NCI-H2196 (cell line): ENCODE measurements around the gene IL4I1.

ENCODE experiments used
- DNase-seq: peaks from one replicate; lab custom pipeline; 2025; ENCODE audit not compliant: unreplicated experiment; lab: John Stamatoyannopoulos, UW

Gene IL4I1

DNA sequence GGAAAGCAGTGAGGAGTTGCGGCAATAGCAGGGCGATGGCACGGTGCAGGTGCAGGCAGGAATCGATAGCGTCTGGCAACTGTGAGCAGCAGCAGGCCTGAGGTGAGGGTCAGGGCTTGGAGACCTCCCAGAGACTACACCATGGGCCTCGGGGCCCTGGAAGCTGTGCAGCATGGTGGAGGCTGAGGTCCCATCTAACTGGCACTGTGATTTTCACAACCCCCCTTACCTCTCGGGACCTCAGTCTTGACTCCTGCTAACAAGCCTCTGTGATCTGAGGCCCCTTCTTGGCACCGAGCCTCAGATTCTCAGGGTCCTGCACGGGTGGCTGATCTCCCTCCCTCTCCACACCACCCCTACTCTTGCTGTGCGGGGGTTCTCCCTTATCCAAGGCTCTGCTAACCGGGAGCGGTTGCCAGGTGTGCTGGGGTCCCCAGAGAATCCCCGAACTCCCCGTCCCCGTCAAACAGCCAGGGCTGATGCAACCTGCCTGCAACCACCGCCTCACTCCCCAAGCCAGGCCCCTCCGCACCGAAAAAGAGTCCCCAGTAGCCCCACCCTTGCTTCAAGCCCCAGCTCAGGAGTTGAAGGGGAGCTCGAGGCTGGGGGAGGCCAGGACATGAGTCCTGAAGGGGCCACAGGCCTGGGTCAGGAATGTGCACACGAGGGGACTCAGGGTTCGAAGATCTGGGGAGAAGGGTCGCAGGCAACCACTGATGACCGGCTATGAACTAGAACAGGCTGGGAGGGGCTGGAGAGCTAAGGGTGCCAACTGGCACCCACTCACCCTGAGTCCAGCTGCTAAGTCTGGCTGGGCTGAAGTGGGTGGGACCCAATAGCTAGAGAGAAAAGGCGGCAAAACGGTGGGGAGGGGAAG lies 27.6 kb upstream of the IL4I1 start:
- no peak for DNase-seq

DNA sequence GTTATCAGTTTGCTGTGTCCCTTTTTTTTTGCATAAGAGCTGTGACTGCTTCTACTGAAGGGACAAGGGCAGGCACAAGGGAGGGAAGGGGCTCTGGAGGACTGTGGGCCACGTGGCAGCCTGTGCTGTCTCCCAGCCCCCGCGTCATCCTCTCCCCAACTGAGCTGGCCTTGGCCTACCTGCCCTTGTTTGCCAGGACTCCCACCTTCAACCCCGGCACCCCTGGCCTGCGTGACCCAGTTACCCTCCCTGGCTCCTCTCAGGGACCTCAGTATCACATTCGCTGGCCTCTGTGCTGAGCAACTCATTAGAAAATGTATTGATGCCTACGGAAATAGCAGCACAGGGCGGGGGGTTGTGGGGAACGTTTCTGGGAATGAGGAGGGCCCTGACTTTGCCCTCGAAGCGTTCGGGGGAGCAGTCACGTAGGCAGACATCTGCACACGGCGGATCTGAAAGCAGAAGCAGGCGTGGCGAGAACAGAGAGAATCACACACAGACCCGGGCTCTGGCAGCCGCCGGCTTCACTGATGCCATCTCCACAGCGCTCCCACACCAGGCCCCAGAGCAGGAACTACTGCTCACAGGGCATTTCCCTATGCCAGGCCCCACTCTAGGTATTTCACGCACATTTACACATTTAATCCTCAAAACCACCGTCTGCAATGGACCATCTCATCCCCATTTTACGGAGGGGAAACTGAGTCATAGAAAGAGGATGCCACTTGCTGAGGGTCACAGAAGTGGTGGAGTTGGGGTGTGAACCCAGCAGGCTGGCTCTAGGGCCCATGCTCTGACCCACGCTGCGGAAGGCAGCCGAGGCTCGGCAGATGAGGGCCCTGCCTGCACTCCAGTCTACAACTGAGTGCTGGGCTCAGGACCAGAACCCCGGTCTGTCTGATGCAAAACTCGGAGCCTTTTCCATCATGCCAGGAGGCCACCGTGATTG lies 26.6 kb upstream of the IL4I1 start:
- no peak for DNase-seq

DNA sequence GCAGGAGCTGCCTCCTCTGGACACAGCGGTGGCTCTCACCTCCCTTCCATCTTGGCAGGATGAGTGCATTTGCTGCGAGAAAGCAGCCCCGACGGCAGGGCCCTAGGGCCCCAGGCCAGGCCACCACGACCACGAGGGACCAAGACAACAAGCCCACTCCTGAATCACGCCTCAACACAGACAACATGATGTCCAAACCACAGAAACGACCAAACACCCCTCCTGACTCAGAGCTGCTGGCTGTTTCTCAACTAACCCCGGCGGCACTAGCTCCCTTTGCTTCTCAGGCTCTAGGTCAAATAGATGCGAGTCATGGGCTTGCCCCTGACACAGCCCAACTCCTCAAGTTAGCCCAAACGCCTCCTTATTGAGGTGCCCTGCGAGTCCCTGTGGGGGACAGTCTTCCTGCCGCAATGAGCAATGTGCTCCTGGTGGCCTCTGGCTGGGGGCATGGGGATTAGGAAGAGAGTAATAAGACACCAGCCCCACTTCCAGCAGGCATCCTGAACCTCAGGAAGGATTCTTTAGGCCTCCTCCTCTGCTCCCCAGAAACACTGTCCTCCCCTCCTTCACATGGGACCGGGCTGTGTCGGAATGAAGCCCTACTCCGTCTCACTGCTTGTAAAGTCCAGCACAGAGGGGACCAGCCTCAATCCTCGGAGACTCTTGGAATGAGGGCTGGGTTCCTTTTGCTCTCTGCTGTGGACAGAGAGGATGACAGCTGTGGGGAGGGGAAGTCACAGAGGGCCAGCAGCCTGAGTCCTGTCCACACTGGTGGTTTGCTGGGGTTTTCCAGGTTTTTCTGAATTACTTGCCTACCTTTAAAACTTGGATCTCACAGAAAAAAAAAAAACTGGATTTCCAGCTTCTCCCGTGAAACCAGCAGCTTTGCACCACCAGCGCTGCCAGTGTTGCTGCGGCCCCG lies 25.4 kb upstream of the IL4I1 start:
- no peak for DNase-seq

DNA sequence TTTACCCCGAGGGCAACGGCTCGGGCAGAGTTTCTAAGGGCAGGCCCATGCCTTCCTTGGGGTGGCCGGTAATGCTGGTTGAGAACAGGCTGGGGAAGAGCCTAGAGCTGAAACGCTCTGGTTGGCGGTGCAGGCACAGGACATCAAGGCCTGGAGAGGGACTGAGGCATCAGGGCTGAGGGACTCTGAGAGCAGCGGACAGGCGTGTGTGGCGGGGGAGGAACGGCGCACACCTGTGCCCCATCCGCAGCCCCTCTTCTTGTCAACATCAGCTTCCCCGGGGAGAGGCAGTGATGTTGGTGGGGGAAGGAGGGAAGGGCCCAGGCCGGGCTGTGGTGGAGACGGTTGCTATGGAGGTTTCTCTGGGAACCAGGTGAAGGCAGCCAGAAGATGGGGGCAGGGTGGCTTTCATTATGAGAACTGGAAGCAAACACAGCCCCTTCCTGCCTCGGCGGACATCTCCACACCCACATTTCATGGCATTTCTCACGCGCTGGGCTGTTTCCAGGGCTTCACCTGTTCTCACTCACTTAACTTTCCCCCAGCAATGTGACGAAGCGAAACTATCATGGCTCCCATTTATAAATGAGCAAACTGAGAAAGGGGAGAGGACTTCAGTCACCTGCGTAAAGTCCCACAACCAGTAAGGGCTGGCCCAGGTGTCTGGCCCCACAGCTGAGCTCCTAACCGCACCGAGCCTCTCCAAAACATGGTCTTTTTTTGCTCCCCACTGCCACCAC lies 24.1 kb upstream of the IL4I1 start:
- DNase-seq: no peak

DNA sequence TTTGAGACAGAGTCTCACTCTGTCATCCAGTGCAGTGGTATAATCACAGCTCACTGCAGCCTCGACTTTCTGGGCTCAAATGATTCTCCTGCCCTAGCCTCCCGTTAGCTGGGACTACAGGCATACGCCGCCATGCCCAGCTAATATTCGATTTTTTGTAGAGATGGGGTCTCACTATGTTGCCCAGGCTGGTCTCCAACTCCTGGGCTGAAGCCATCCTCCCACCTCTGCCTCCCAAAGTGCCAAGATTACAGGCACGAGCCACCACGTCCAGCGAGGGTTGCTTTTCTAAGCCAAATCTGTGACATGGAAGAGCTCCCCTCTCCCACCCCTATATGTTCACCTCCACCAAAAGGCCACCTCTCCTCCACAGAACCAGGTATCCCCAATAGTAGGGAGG lies 21.4 kb upstream of the IL4I1 start:
- no peak for DNase-seq

DNA sequence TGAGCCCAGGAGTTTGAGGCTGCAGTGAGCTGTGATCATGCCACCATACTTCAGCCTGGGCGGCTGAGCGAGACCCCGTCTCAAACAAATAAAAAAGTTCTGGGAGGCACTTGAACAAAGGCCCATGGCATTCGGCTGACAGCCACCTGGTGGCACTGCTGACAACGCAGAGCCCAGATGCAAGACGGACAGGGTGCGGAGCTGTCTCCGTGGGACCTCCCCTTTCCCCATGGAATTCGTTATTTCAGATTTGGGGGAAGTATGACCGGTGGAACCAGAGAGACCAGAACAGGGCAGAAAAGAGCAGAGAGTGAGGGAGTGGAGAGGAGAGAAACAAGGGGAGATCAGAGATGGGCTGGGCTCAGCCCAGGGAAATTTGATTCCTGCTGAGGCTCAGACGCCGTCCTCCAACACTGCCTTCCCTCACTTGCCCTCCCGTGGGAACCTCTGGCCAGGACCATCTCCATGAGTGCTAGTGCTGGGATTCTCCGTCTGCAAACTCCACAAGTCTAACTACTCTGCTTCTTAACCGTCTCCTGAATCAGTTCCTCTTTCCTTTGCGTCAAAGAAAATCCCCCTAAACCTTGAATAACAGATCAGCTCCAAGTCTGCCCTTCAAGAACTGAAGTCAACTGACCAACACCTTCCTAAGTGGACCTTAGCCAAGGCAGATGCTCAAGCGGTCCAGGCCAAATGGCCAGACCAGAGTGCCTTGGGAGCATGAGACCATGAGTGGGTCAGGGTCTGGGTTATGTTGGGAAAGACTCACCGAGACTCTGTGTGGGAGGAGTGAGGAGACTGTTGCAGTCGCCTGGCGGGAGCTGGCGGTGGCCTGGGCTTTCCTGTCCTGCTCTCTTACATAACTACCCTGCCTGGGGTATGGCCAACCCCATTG lies 20.4 kb upstream of the IL4I1 start:
- DNase-seq: no peak

DNA sequence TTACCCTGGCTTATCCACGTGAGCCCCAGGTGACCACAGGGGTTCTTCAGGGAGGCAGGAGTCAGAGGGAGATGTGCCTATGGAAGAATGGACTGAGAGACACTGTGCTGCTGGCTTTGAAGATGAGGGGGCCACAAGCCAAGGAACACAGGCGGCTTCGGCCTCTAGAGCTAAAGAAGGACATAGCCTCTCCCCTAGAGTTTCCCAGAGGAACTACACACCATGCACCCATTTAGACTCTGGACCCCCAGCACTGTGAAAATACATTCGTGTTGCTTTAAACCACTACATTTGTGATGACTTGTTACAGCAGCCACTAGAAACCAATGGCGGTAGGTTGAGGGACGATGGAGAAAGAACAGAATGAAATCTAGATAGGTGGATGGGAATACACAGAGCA lies 18.6 kb upstream of the IL4I1 start:
- DNase-seq: no peak

DNA sequence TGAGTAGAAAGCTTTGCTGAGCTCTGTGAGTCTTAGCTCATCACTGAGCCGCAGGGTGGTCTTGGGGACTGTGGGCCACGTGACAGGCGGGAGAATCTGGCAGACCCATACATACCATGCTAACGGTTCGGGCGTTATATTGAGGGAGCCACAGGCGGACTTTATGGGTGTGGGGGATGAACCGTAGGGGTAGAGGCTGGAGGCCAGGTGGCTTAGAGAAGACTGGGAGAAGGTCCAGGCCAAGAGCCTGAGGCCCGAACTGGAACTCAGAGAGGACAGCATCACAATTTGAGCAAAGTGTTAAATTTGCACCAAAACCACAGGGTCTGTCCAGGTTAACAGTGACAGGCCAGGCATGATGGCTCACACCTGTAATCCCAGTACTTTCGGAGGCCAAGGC lies 17.0 kb upstream of the IL4I1 start:
- DNase-seq: no peak

DNA sequence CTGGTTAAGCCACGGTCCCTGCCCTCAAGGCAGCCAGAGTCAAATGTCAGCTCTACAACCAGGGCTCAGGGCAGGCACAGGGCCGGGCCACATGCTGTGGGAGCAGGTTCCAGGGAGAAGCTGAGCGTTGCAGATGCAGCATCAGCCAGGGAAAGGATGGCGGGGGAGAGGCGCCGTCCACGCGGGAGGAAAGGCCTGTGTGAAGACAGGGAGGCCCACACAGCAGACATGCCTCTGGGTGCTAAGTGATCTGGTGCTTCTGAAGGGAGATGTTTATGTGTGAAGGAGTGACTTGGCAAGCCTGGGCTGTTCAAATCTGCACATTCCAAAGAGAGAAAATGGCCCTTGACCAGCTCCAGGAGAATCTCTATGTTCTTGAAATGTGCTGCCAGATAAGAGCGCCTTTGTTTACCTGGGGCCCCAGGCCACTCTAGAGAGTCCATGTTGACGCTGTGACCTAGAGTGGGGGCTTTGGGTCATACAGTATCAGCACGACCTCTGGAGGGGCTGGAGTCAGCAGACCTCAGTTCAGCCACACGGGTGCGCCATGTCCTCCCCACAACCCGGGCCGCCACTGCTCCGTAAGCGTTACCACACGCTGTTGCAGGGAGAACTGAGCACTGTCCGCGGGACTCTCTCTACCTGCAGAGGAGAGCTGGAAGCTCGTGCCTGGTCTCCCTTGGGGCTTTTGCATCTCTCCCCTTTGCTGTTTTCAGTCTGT lies 16.4 kb upstream of the IL4I1 start:
- DNase-seq: no peak

DNA sequence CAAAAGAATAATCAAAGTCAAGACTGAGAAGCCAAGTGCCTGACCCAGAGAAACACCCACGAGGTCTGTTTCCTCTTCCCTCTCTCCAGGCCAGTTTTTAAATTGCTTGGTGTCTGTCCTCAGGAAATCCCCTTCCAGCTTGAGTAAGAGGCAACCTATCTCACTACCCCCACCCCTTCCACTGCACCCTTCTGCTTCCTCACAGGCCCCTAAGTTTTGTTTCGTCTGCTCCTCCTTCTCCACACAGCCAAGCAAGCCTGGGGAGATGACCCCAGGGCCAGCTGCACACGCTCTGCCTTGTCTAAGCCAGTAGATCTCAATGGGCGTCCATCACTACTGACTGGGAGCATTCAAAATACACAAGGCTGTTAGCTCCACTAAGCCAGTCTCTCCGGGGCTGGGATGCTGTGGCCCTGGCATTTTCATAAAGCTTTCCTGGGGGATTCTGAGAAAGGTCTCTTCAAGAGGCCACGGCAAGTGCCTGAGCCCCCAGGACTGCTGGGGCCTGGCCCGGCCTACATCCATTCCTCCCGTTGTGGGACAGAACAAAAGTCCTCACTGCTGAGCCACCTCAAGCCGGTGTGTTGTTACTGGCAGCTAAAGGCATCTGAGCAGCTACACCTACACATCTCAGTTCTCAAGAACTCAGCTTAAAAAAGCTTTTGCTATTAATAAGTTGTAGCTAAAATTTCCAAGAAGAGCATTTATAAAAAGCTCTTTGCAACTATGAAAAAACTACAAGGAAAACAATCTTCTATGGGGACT lies 14.9 kb upstream of the IL4I1 start:
- no peak for DNase-seq

DNA sequence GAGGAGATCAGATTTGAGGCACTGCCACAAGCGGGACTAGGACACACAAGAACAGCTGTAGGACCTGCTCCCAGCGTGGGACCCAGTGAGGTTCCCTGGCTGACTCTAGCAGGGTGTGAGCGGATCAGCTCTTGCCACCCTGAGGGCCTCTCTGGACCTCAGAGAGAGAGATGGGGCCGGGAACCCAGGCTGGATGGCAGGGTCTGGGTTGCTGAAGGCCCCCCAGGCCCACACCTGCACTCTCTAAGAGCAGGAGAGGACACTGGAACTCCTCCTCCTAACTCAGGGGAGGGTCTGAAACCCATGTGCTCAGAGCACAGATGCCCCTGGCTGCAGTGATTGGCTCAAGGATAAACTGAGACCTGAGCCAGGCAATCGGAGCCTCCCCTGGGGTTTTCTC lies 13.5 kb upstream of the IL4I1 start:
- DNase-seq: no peak

DNA sequence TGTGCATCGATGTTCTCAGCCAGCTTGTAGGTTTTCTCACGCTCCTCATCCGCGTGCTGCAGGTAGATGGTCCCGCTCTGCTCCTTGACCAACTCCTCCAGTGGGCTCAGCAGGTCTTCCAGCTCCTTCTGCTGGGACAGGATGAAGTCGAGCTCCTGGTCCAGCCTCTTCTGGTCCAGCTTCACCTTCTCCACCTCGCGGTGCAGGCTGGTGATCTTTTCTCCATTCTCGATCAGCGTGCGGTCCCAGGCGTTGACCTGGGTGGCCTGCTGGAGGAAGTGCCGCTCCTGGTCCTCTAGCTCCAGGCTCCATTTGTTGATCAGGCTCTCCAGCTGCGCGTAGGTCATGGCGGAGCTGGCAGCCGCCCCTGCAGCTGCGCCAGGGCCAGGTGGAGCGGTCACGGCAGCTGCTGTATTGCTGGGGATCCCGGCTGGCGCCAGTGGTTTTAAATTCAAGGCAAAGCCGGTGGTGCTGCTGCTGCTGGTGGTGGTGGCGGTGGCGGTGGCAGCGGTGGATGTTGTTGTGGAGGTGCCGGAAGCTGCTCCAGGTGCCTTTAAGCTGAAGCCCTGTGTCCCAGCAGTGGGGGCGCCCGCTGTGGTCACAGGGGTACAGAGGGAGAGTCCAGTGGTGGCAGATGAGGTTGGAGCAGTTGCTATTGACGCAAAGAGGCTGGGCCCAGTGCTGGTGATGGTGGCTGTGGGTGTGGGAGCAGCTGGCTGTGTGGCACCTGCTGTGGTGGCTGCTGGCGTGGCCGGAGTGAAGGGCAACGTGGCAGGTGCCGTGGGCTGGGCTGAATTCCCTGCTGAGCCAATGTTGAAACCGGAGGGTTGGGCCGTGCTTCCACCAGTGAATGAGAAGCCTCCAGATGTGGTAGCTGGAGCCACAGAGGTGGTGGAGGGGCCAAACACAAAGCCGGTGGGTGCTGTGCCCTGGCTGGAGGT lies 12.1 kb upstream of the IL4I1 start:
- no peak for DNase-seq

DNA sequence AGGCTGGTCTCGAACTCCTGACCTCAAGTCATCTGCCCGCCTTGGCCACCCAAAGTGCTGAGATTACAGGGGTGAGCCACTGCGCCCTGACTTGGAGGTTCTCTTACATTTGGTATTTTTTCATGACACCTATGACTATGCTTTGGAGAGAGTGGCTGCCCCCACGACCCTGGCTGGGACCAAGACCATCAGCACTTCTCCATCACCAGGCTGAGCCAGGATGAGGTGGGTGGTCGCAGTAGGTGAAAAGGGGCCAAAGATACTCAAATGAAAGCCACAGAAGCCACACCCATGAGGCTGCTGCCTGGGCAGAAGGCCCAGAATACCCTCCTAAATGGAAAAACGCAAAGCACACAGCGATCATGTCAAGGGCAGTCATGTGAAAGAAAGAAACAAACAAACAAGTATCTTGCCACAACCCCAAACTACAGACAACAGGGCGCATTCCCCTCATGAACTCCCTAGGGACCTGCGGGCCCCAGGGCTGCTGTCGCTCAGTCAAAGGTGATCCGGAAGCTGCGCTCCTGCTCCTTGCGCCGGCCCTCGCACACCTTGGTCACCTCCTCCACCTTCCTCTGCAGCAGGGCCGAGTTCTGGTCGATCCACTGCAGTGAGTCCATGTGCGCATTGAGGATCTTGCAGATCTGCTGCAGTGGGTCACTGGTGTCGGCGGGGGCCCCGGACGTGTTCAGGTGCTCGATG lies 11.2 kb upstream of the IL4I1 start:
- no peak for DNase-seq

DNA sequence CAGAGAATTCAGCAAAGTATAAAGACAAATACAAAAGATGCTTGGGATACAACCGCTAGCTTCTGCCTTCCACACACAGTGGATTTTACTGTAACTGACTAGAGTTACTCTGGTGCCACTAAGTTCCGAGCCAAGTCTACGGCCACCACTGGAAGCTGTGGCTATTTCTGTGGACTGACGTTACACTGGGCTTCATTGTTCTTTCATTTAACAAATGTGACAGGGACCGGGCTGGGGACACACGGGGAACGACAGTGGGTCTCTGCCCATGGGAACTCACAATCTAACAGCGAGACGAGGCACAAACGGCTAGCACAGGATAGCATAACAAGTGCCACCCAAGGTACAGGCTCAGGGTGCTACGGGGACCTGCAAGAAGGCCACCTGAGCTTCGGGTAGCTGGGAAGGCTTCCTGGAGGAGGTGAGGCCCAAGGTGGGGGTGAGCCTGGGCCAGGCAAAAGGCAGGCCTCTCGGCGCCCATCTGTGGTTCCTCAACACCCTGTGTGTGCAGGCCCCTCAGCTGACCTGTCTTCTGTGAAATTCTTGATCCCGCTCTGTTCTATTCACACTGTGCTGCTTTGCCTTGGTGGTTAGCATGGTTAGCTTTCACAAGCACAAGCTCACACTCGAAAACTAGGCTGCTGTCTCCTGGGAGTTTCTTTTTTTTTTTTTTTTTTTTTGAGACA lies 10.3 kb upstream of the IL4I1 start:
- DNase-seq: no peak

DNA sequence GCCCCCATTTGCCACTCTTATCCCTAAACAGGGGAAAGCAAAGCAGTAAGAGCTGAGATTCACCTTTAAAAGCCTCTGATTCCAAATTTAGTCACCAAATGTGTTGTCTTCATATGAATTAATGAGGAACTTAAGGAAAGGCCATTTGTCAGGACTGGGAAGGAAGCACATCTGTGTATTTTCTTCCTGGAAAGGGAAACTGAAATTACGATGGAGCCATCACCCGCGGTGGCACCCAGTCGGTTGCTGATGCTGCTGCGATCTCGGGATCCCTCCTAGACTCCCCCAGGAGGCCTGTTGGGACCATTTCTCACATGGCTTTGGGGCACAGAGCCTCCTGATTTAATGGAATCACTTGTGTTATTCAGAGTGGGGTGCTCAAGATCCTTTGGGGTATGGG lies 7.4 kb upstream of the IL4I1 start:
- DNase-seq: no peak
